HG03558 (cell line): ENCODE results near the gene CFAP58.

ENCODE experiments used
- ATAC-seq: cut with Tn5 transposase; IDR thresholded peaks from one replicate; pipeline ENCODE4 v1.9.1; 2021; ENCODE audit warnings: moderate number of reproducible peaks; ENCODE audit not compliant: unreplicated experiment; ENCODE audit errors: extremely low read depth

Gene CFAP58

GRCh38 chr10:104321226-104321625 is 32.4 kb upstream of the CFAP58 start:
- no peak for ATAC-seq

GRCh38 chr10:104321725-104322415 is 31.8 kb upstream of the CFAP58 start:
- no peak for ATAC-seq

DNA sequence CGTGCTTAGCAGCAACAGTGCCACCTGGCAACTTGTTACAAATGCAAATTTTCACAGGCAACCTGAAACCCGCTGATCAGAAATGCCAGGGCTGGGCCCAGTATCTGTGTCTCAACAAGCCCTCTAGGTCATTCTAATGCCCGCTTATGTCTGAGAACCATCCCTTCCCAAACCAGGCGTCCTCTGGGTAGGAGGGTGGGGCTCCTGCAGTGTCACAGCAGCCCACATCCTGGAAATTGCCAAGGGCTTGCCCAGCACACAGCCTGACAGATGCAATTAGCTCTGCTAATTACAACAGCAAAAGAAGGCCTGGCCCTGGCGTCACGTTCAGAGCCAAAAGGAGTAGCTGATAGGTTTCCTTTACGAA is 31.2 kb upstream of the CFAP58 start:
- ATAC-seq = no peak

GRCh38 chr10:104323085-104323484 is 30.5 kb upstream of the CFAP58 start:
- no peak for ATAC-seq

- no peak for ATAC-seq
Measured at GRCh38 chr10:104323760-104324201, 29.9 kb upstream of the CFAP58 start.

DNA sequence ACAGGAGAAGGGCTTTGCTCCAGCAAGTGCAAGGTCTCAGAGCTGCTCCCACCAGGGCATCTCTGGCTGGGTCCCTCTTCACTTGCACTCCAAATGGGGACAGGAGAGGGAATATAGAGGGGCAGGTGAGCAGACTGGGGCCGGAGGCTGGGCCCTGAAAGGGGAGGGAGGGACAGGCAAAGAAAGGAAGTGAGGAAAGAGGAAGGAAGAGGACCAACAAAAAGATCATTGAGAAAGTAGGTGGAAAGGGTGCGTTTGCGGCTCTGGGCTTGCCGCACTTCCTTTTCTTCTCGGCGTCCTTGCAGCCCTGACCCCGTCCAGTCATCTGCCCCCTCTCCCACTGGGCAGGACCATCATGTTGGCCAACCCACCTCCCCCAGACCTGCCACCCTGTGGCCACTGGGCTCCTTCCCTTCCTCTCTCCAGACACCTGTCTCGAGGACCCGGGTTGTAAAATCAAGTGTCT is 29.4 kb upstream of the CFAP58 start:
- no peak for ATAC-seq

- no peak for ATAC-seq
Measured at GRCh38 chr10:104324931-104325330, 28.7 kb upstream of the CFAP58 start.

- no peak for ATAC-seq
Measured at GRCh38 chr10:104325436-104326435, 27.9 kb upstream of the CFAP58 start.

DNA sequence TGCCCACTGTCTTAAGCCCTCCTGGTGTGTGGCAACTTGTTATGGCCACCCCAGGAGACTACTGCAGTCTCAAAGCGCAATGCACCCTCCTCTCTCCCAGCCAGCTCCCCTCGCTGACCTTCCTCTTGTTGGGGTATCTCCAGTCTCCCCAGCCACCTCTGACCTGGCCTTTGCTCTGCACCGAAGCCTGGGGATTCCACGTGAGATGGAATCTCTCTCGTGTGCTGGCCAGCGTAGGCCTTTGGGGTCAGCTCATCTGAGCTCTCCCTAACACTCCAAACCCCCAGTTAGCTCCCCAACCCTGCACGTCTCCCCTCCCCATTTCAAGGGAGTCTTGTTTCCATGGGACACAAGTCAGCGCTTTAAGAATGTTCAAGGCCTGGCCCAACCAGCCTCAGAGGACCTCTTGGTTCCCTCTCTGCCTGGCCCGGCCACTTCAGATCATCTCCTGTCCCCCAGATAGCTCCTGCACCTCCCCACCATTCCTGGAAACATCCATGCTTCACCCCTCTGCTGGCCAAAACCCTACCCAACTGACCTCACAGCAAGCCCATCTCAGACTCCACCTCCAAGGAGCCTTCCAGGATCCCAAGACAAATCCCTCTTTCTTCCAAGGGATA is 26.5 kb upstream of the CFAP58 start:
- no peak for ATAC-seq

DNA sequence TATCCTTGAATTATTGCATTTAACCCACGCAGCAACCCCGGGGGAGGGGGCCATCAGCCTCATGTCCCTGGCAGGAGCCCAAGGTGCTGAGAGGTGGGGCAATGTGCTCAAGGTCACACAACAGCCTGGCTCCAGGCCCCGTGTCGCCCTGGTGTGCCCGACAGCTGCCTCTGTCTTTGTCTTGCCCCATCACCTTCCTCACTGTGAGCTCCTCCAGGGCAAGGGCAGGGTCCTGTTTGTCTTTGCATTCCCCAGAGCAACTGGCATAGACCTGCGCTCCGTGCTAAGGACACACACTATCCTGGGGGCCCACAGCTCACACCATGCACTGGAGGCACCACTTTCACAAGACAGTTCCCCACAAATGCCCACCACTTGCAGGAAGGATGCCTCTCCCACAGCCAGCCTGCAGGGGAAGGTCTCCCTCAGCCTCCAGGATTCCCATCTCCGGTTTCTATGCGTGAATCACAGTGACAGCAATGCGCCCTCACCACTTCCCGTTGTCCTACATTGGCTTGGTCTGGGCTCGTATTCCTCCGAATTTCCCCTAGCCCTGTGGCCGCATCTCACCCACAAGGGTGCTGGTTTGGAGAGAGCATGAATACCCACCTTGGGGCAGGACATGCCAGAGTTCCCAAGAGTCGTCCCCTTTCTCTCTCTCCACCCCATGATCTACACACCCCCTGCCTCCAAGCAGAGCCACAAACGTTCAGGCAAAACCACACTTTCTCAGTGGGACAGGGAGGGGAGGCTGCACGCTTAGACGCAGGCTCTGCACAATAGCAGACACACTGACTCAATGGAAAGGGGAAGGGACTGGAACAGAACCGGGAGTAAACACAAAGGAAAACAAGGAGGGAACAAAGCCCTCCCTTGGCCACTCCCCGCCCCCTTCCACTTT is 25.6 kb upstream of the CFAP58 start:
- no peak for ATAC-seq

GRCh38 chr10:104328646-104328895 is 25.1 kb upstream of the CFAP58 start:
- ATAC-seq = no peak

GRCh38 chr10:104328896-104329710 is 24.5 kb upstream of the CFAP58 start:
- peak; percentile 30 for ATAC-seq

DNA sequence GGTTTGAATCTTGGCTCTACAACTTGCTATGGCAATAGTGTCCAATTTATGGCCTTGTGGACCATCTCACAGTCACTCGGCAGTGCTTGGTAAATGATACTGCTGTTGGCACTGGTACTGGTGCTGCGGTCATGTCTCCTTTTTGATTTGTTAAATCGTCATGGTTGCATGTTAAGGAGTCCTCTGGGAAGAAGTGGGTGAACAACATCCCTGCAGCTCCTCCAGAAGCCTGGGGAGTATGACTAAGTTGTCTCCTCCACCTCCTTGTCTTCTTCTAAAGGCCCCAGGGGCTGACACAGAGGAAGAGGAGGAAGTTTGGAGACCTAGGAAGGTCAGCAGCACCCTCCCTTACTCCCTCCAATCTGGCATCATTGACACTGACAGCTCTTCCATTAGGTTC is 23.9 kb upstream of the CFAP58 start:
- no peak for ATAC-seq

DNA sequence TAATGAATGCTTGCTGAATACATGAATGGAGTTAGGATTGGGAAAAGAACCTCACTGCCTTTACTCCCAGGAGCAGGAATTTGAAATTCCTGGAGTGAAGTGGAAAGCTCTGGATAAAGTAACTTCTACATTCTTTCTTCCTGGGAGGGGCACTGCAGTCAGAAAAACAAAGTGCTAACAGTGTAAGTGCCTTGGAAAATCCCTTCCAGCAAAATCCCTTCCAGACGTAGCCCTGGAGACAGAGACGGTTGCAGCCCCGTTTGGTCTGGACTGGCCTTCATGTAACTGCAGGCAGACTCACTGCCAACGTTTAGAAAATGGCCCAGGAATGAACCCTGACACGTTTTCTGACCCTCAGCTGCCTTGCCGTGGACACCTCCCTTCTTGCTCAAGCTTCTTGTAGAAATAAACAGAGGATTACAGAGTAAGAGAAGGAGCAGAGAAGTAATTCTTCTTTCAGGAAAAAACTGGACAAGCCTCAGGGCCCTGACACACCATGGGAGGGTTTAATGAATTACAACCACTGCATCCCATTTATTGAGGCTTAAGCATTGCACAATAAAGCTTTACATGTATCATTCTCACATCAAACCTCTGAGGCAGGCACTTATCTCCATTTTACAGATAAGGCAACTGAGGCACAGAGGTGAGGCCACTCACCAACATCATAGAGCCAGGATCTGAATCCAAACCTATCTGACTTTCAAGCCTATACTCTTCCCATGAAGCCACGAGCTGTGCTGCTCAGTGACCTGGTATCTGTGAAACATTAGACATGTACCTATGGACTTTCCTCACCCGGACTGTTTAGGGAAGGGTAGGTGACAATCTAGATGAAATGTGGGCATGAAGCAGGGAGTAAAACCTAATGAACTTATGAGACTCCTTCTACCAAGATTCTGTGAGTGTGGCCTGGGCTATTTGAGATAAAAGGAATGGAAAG is 23.2 kb upstream of the CFAP58 start:
- ATAC-seq = no peak

GRCh38 chr10:104331208-104331838 is 22.3 kb upstream of the CFAP58 start:
- ATAC-seq = no peak

- ATAC-seq = no peak
Measured at GRCh38 chr10:104332243-104333031, 21.2 kb upstream of the CFAP58 start.
